ELR (cell line): ENCODE measurements around the gene SORCS3.
A peak's percentile ranks its signal among the peaks of the same experiment; 100 is the strongest.

Experiments
- DNase-seq: peaks from one replicate; pipeline ENCODE4 v3.0.0-alpha.2; 2015; ENCODE audit warnings: low read depth

The SORCS3 gene

DNA sequence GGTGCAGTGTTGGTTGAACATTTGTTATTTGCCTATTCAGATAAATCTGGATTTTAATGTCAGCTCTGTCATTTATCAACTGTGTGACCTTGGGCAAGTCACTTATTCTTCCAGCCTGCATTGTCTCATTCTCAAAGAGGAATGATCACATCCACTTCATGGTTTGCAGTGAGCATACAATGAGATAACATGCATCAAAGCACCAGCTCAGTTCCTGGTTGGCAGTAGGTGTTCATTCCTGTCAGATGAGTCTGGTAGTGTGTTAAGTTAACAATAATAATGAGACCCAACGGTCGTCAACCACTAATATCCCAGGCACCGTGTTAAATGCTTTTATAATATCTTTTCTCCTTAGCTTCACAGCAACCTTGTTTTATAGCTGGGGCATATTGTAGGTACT lies 137.3 kb downstream of the SORCS3 start:
- no peak for DNase-seq

DNA sequence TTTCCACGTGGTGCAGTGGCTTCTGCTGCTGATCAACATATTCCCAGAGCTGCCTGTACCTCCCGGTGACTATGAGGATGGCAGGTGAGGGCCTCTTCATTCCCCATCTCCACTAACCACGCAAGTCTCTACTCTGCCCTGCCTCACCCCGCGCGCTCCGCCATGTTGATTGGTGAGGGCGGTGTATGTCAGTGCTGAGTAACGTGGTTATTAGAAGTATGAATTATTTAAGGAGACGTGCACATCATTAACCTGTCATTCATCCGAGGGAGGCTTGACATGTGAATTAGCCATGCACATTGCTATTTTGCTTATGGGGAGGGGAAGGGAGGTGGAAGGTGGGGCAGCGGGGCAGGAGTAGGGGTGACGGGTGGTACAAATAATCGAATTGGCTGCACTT lies 138.6 kb downstream of the SORCS3 start:
- DNase-seq, result no peak

GRCh38 chr10:104780165-104780564 lies 139.1 kb downstream of the SORCS3 start:
- no peak for DNase-seq

GRCh38 chr10:104780946-104781595 lies 140.0 kb downstream of the SORCS3 start:
- no peak for DNase-seq

GRCh38 chr10:104784452-104784851 lies 143.4 kb downstream of the SORCS3 start:
- no peak for DNase-seq

DNA sequence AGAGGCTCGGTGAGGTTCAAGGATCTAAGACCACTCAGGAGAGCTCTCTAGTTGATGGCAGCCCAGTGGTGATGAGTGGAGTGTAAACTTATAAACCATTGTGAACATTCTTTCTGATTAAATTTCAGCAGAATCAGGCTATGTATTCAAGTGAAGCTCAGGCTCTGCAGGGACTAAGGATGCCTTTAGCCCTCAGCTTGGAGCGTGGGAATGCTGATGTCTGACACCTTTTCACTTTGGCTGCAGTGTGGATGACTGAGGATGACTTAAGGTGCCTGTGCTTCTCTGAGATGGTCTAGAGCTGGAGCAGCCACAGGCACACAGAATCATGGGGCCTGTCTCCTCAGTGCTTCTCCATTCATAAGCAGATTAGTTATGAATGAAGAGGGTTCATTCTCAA lies 150.4 kb downstream of the SORCS3 start:
- DNase-seq, result no peak

GRCh38 chr10:104795411-104795810 lies 154.3 kb downstream of the SORCS3 start:
- no peak for DNase-seq

GRCh38 chr10:104796823-104797222 lies 155.7 kb downstream of the SORCS3 start:
- DNase-seq, result no peak

DNA sequence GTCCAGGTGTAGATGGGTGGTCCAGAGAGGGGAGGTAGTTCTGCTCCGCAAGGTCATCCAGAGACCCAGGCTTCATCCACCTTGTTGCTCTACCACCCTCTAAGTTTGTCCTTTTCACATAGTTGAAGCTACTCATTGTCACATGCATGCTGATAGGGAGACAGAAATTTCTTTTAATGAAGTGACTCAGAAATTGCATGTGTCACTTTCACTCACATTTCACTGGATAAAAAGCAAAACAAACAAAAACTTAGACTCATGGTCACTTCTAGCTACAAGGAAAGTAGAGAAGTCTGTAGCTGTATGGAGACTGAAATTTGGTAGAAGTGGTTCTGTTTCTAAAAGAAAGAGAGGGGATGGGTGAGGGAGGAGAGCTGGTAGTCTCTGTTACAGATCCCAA lies 161.9 kb downstream of the SORCS3 start:
- DNase-seq, result no peak

DNA sequence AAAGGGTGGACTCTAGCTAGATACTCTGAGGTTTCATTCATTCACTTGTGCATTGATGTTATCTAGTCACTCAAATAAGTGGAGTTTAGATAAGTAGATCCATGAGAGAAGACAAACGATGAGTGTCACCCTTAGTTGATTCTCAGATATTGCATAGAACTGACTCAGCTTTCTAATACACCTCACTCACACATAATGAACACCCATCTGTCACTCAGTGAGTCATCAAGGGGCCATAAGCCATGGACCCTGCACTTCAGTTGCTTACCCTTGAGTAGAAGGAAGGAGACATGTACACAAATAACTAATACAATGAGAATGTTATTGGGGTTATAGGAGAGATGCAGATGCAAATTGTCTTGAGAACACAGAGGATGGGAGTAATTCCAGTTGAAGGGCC lies 163.8 kb downstream of the SORCS3 start:
- DNase-seq, result no peak

- DNase-seq, result no peak
Observed at GRCh38 chr10:104806801-104807200, 165.7 kb downstream of the SORCS3 start.

GRCh38 chr10:104807581-104808310 lies 166.7 kb downstream of the SORCS3 start:
- DNase-seq, result no peak

DNA sequence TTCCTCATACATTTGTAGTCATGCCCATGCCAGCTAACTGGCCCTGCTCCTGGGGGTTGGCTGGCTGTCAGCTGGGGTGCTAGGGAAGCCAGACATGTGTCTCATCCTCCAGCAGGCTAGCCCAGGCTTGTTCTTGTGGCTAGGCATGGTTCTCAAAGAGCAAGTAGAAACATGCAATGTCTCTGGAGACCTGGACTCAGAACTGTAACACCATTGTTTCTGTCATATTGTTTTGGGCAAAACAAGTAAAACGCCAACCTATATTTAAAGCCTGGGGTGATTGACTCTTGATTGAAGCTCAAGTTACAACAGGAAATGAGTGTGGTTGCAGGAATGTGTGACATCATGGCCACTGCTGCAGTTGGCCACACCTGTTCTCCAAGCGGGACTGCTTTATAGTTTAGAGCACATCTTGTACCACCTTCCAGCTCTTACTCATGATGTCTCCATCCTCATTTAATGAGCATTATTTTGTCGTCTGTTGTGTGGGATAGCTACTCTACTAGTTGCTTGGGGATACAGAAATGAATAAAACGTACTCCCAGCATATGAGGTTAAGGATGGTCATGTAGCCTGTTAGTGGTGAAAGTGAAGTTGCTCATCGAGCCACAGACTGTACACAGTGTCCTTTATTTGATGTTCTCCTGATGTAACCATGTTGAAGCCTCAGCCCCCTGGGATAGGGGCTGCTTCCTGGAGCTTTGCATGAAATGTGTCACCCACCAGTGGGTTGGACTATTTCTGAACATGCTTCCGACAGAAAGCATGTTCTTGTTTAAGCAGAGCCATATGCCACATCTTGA lies 168.4 kb downstream of the SORCS3 start:
- peak; percentile 24 for DNase-seq

- DNase-seq, result no peak
Observed at GRCh38 chr10:104811166-104811565, 170.1 kb downstream of the SORCS3 start.

DNA sequence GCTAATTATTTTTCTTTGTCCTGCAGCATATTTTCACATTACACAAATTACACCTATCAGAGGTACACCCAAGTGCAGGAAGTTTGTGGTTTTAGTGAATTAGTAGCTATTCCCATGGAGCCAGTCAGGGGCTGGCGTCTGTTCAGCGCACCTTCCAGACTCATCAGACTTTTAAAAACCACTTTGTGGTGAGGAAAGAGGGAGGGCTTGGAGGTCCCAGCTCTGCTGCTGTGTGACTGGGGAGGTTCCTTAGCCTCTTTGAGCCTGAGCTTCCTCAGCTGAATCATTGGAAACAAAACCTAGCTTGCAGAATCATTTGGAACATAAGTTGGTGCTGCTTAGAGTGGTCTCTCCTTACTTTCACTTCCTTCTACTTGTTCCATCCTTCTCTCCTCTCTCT lies 175.4 kb downstream of the SORCS3 start:
- no peak for DNase-seq

DNA sequence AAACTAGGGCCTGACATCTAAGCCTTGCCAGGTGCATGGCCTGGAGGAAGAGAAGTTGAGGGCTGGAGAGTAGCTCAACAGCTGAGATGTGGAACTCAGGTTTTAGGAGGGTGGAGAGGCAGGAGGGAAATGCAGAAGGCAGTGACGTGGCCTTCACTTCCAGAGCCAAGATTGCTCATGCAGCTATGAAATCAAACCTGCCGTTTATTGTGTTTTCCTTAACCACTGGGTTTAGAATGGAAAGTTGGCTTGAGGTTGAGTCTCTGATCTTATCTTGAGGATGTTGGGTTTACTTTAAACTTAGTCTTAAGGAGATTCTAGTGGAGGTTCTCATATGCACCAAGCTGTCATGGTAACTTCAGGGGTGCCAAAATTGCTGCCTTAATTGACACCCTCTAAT lies 178.6 kb downstream of the SORCS3 start:
- DNase-seq, result no peak

GRCh38 chr10:104822088-104822487 lies 181.0 kb downstream of the SORCS3 start:
- DNase-seq, result no peak

DNA sequence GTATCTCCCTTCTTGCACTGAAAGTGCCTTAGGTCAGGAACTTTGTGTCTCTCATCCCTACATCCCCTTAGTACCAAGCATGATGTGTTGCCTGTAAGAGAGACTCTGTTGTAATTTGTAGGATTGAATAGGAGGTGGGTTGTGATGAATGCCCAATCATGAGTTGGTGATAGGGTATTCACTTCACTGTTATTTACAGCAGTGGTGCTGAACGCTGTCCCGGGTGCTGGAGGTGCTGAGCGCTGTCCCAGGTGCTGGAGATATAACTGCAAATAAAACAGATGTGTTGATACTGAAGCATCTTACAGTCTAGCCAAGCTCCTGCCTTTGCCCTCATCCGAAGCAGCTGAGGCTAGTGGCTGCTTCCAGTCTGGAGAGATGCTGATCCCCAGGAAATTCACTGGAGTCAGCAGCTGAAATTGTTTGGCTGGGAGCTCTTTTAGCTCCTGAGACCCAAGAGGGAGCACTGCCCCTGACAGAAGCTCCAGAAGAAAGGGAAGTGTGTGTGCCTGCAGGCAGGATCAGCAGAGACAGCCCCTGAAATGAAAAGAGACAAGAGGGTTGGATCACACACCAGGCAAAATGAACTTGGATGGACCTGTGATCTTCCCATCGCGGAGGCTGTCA lies 183.4 kb downstream of the SORCS3 start:
- peak; percentile 20 for DNase-seq

GRCh38 chr10:104831272-104831671 lies 190.2 kb downstream of the SORCS3 start:
- DNase-seq, result no peak

GRCh38 chr10:104834580-104834979 lies 193.5 kb downstream of the SORCS3 start:
- DNase-seq, result no peak

DNA sequence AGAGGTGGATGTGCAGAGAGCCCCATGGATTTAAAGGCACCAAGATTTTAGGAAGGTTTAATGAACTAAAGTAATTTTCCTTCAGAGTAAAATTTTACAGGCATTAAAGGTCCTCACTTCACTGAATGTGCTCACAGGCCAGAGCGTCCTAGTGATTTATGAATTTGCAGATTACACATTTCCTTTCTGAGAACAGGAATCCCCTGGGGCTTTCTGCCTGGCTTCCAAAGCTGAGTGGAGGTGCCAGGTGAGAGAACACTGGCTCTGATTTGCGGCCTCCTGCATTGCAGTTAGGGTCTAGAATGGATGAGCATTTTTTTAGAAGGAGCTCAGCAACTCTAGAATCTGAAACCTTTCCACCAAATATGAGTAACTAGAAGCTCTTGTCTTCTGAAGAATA lies 194.3 kb downstream of the SORCS3 start:
- DNase-seq, result no peak

GRCh38 chr10:104842704-104843103 lies 201.6 kb downstream of the SORCS3 start:
- no peak for DNase-seq

DNA sequence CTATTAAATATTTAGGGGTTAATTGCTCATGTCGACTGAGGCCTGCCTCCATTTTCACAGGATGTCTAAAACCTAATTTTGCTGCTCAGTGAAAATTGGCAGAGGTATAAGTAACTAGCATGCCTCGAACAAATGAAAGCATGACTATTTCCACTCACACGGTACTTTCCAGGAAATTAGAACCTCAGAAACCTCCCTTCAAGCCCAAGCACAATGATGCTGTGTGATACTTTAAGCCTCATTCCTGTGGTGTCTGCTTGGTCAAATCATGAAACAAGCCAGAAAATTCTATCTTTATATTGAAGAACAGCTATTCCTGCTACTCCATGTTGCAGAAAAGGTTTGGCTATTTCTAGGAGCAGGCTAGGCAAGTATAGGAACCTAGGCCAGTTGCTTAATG lies 203.0 kb downstream of the SORCS3 start:
- no peak for DNase-seq
